Activated T-cell treated with anti-CD3 and anti-CD28 coated beads, Interleukin-2, amount 50 U/mL, for 24 hours (primary cell): ENCODE measurements around the gene ZNF765.
"Not testable (repeated sequence)": the region's sequence is repeated elsewhere in the genome, so short reads cannot be mapped to it uniquely, and the experiment has no call there.

Source experiments
- DNase-seq: peaks from one replicate; pipeline ENCODE4 v3.0.0-alpha.2; 2020
- H3K27ac Mint-ChIP-seq: 2 replicates; pipeline ENCODE4 v1.8.0; 2020; ENCODE audit warnings: mild to moderate bottlenecking, mixed read lengths
- H3K27me3 Mint-ChIP-seq: 2 replicates; pipeline ENCODE4 v1.8.0; 2020; ENCODE audit warnings: mixed read lengths
- H3K36me3 Mint-ChIP-seq: 2 replicates; pipeline ENCODE4 v1.8.0; 2020; ENCODE audit warnings: low read depth, mixed read lengths
- H3K4me1 Mint-ChIP-seq: 2 replicates; pipeline ENCODE4 v1.8.0; 2020; ENCODE audit warnings: low read depth, mixed read lengths
- H3K4me3 Mint-ChIP-seq: 2 replicates; pipeline ENCODE4 v1.8.0; 2020; ENCODE audit warnings: mild to moderate bottlenecking, moderate library complexity, mixed read lengths
- H3K9me3 Mint-ChIP-seq: 2 replicates; pipeline ENCODE4 v1.8.0; 2020; ENCODE audit warnings: mixed read lengths

Gene ZNF765

GRCh38 chr19:53394522-53394973 lies 401 bp upstream of the ZNF765 start:
- peaks cover 30% of the 10 kb centered on the region for H3K4me1 Mint-ChIP-seq
- no peak for DNase-seq
- peaks cover 25% of the 10 kb centered on the region for H3K9me3 Mint-ChIP-seq
- H3K36me3 Mint-ChIP-seq, result peaks cover 66% of the 10 kb centered on the region
- H3K27me3 Mint-ChIP-seq, result no peaks in the 10 kb centered on the region
- peak overlapping the region; percentile 91 for H3K27ac Mint-ChIP-seq
- H3K4me3 Mint-ChIP-seq, result peak overlapping the region; percentile 92

- Mint-ChIP-seq H3K4me3 (peak overlapping the region; percentile 92), H3K36me3 (peaks cover 68% of the 10 kb centered on the region), H3K9me3 (peaks cover 21% of the 10 kb centered on the region), H3K27ac (peak overlapping the region; percentile 91), H3K4me1 (peaks cover 34% of the 10 kb centered on the region)
- not testable (repeated sequence) for DNase-seq, H3K27me3 Mint-ChIP-seq
Measured at GRCh38 chr19:53395840-53396524, 1.0 kb downstream of the ZNF765 start.

- Mint-ChIP-seq H3K9me3 (peaks cover 21% of the 10 kb centered on the region), H3K36me3 (peaks cover 71% of the 10 kb centered on the region), H3K4me3 (peak overlapping the region; percentile 92), H3K27ac (no peak overlapping the region), H3K4me1 (peaks cover 34% of the 10 kb centered on the region), H3K27me3 (no peaks in the 10 kb centered on the region)
- DNase-seq, result no peak
Measured at GRCh38 chr19:53396525-53396868, 1.5 kb downstream of the ZNF765 start.

- Mint-ChIP-seq H3K36me3 (peaks cover 78% of the 10 kb centered on the region), H3K9me3 (peaks cover 25% of the 10 kb centered on the region), H3K4me1 (peaks cover 34% of the 10 kb centered on the region)
- H3K27me3 Mint-ChIP-seq, H3K27ac Mint-ChIP-seq, H3K4me3 Mint-ChIP-seq, DNase-seq: not testable (repeated sequence)
Measured at GRCh38 chr19:53397918-53398317, 3.0 kb downstream of the ZNF765 start.

GRCh38 chr19:53409505-53410204 lies 14.7 kb downstream of the ZNF765 start:
- H3K4me1 Mint-ChIP-seq, result no peaks in the 10 kb centered on the region
- no peak overlapping the region for H3K4me3 Mint-ChIP-seq
- no peaks in the 10 kb centered on the region for H3K27me3 Mint-ChIP-seq
- peaks cover 59% of the 10 kb centered on the region for H3K9me3 Mint-ChIP-seq
- peaks cover 89% of the 10 kb centered on the region for H3K36me3 Mint-ChIP-seq
- DNase-seq, result no peak
- H3K27ac Mint-ChIP-seq, result no peak overlapping the region

GRCh38 chr19:53420520-53421315 lies 25.8 kb downstream of the ZNF765 start:
- H3K9me3 Mint-ChIP-seq, result peaks cover 17% of the 10 kb centered on the region
- H3K4me1 Mint-ChIP-seq, H3K27ac Mint-ChIP-seq, H3K4me3 Mint-ChIP-seq, DNase-seq, H3K27me3 Mint-ChIP-seq: not testable (repeated sequence)
- peaks cover 21% of the 10 kb centered on the region for H3K36me3 Mint-ChIP-seq

- H3K36me3 Mint-ChIP-seq, result peaks cover 8% of the 10 kb centered on the region
- H3K27me3 Mint-ChIP-seq, result no peaks in the 10 kb centered on the region
- peaks cover 2% of the 10 kb centered on the region for H3K4me1 Mint-ChIP-seq
- no peak overlapping the region for H3K27ac Mint-ChIP-seq
- DNase-seq, result no peak
- H3K4me3 Mint-ChIP-seq, result no peak overlapping the region
- H3K9me3 Mint-ChIP-seq, result peaks cover 3% of the 10 kb centered on the region
Measured at GRCh38 chr19:53422551-53422950, 27.6 kb downstream of the ZNF765 start.

- H3K36me3 Mint-ChIP-seq, H3K4me3 Mint-ChIP-seq, DNase-seq, H3K9me3 Mint-ChIP-seq, H3K4me1 Mint-ChIP-seq, H3K27ac Mint-ChIP-seq, H3K27me3 Mint-ChIP-seq: not testable (repeated sequence)
Measured at GRCh38 chr19:53423074-53423473, 28.1 kb downstream of the ZNF765 start.

GRCh38 chr19:53423680-53424079 lies 28.7 kb downstream of the ZNF765 start:
- DNase-seq, H3K4me1 Mint-ChIP-seq, H3K36me3 Mint-ChIP-seq, H3K9me3 Mint-ChIP-seq, H3K27me3 Mint-ChIP-seq, H3K4me3 Mint-ChIP-seq, H3K27ac Mint-ChIP-seq: not testable (repeated sequence)

- Mint-ChIP-seq H3K9me3 (no peaks in the 10 kb centered on the region), H3K36me3 (no peaks in the 10 kb centered on the region), H3K27me3 (no peaks in the 10 kb centered on the region), H3K4me3 (no peak overlapping the region), H3K27ac (no peak overlapping the region), H3K4me1 (peaks cover 2% of the 10 kb centered on the region)
- peak; percentile 74 for DNase-seq
Measured at GRCh38 chr19:53424968-53425597, 30.1 kb downstream of the ZNF765 start.

- H3K27ac Mint-ChIP-seq, result peak within 1 kb of the TSS; percentile 95
- no peaks in the 10 kb centered on the region for H3K27me3 Mint-ChIP-seq
- H3K4me3 Mint-ChIP-seq, result peak within 1 kb of the TSS; percentile 95
- peaks cover 36% of the 10 kb centered on the region for H3K4me1 Mint-ChIP-seq
- H3K36me3 Mint-ChIP-seq, result peaks cover 48% of the 10 kb centered on the region
- H3K9me3 Mint-ChIP-seq, result peaks cover 15% of the 10 kb centered on the region
- DNase-seq, result peak; percentile 100
Measured at GRCh38 chr19:53431399-53432087, 36.6 kb downstream of the ZNF765 start, which contains the start of gene ZNF761. Gene ZNF761 (plus strand): TSS chr19:53431984. CDS start chr19:53447269, 15,285 bp downstream.

GRCh38 chr19:53432088-53432661 lies 37.2 kb downstream of the ZNF765 start:
- DNase-seq, result peak; percentile 60
- Mint-ChIP-seq H3K27me3 (no peaks in the 10 kb centered on the region), H3K4me1 (peaks cover 36% of the 10 kb centered on the region), H3K9me3 (peaks cover 19% of the 10 kb centered on the region), H3K27ac (peak overlapping the region; percentile 95), H3K4me3 (peak overlapping the region; percentile 95), H3K36me3 (peaks cover 54% of the 10 kb centered on the region)

GRCh38 chr19:53443809-53444208 lies 48.9 kb downstream of the ZNF765 start:
- H3K4me3 Mint-ChIP-seq, DNase-seq, H3K27ac Mint-ChIP-seq, H3K27me3 Mint-ChIP-seq, H3K4me1 Mint-ChIP-seq: not testable (repeated sequence)
- Mint-ChIP-seq H3K36me3 (peaks cover 98% of the 10 kb centered on the region), H3K9me3 (peaks cover 43% of the 10 kb centered on the region)
